Thoracic aorta (tissue), 2 donors: Measurements from ENCODE around the gene CRTC3. TPM values are rescaled to one million over a fixed set of nuclear protein-coding genes. Genes with fewer than 3 reads are reported as not detected.

ENCODE experiments used
- ATAC-seq: fragments of 150-250 bp; one replicate; pipeline ENCODE4 v1.8.0; 2017; ENCODE audit warnings: low read depth; ENCODE audit not compliant: insufficient number of reproducible peaks, low FRiP score
- DNase-seq: peaks from one replicate; pipeline ENCODE4 v3.0.0-alpha.2; 2020; ENCODE audit warnings: low spot score
- H3K27ac ChIP-seq, 2 donors: fragments of 200-600 bp; sonication (generic); 1 replicate in 1 of 2; 2 replicates in 1 of 2; pipeline ENCODE4 v1.5.1; 2016; ENCODE audit warnings: mild to moderate bottlenecking in 2 of 2, moderate library complexity in 2 of 2
- H3K27me3 ChIP-seq: fragments of 200-600 bp; sonication (generic); replicated peaks from 2 replicates; pipeline ENCODE4 v1.6.0; 2016; ENCODE audit warnings: mild to moderate bottlenecking; ENCODE audit not compliant: insufficient read depth
- H3K36me3 ChIP-seq: fragments of 200-600 bp; sonication (generic); one replicate; pipeline ENCODE4 v1.5.1; 2016
- H3K4me1 ChIP-seq, 2 donors: fragments of 200-600 bp; sonication (generic); 1 replicate in 1 of 2; 2 replicates in 1 of 2; pipeline versions ENCODE4 v1.5.1 to v1.6.0; 2016; ENCODE audit warnings: low read depth in 2 of 2, mild to moderate bottlenecking in 1 of 2; ENCODE audit not compliant: control insufficient read depth in 1 of 2
- H3K4me3 ChIP-seq: fragments of 200-600 bp; sonication (generic); 2 replicates; pipeline ENCODE4 v1.5.1; 2016; ENCODE audit warnings: mild to moderate bottlenecking
- H3K9me3 ChIP-seq: fragments of 200-600 bp; sonication (generic); 2 replicates; pipeline ENCODE4 v1.5.1; 2016
- total RNA-seq, 2 donors: library from RNA; depleted of rRNA; stranded (reverse); fragments of >200 nt; gene quantifications; one replicate each; pipeline versions ENCODE4 v1.1.0 to v1.2.3, GENCODE V29; 2016
- TF ChIP-seq, protein P1 (sequence below): fragments of 200-600 bp; sonication (generic); IDR thresholded peaks from one replicate; pipeline ENCODE4 v1.5.1; 2019; ENCODE audit warnings: antibody characterized with exemption

Gene CRTC3
- total RNA-seq, 2 donors from 2014 or later, result 73.2 to 89.8 TPM

DNA sequence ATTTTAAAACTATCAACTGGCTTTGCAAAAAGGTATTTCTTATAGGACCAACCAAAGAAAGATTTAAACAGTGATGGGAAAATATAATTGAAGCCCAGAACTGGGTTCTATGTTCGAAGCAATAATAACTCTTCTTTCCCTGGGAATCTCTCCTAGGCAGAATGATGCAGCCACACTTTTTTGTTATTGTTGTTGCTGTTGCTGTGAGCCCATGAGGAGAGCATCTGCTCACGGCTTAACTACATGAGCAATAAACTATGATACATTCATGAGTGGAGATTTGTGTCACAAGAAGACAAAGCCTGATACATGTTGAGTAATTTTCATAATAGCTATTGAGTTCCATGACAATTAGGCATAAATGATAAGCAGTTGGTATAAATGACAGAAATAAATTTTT, 80.5 kb downstream of the CRTC3 start:
- peak overlapping the region; percentile 65 to 82 for H3K27ac ChIP-seq
- ATAC-seq, result no peak

GRCh38 chr15:90611157-90611556, 81.4 kb downstream of the CRTC3 start:
- ATAC-seq (no peak), DNase-seq (no peak)
- Histone ChIP-seq H3K36me3 (peaks cover 3% of the 10 kb centered on the region), H3K4me1 (peaks cover 25 to 58% of the 10 kb centered on the region in 2 donors), H3K9me3 (no peaks in the 10 kb centered on the region), H3K4me3 (no peak overlapping the region), H3K27ac (peak overlapping the region; percentile 65 to 82), H3K27me3 (no peaks in the 10 kb centered on the region)
- TF ChIP-seq, protein P1, sequence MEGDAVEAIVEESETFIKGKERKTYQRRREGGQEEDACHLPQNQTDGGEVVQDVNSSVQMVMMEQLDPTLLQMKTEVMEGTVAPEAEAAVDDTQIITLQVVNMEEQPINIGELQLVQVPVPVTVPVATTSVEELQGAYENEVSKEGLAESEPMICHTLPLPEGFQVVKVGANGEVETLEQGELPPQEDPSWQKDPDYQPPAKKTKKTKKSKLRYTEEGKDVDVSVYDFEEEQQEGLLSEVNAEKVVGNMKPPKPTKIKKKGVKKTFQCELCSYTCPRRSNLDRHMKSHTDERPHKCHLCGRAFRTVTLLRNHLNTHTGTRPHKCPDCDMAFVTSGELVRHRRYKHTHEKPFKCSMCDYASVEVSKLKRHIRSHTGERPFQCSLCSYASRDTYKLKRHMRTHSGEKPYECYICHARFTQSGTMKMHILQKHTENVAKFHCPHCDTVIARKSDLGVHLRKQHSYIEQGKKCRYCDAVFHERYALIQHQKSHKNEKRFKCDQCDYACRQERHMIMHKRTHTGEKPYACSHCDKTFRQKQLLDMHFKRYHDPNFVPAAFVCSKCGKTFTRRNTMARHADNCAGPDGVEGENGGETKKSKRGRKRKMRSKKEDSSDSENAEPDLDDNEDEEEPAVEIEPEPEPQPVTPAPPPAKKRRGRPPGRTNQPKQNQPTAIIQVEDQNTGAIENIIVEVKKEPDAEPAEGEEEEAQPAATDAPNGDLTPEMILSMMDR, result no peak

More for the DNA sequence above, 80.5 kb downstream of the CRTC3 start:
- DNase-seq, result no peak
- H3K36me3 ChIP-seq, result no peaks in the 10 kb centered on the region
- peak overlapping the region; percentile 53 for H3K4me3 ChIP-seq
- peaks cover 25 to 58% of the 10 kb centered on the region in 2 donors for H3K4me1 ChIP-seq
- H3K9me3 ChIP-seq, result no peaks in the 10 kb centered on the region
- no peaks in the 10 kb centered on the region for H3K27me3 ChIP-seq
- TF ChIP-seq, protein P1, result no peak

- Histone ChIP-seq H3K27ac (no peak overlapping the region), H3K27me3 (no peaks in the 10 kb centered on the region), H3K4me3 (no peak overlapping the region), H3K36me3 (peaks cover 28% of the 10 kb centered on the region), H3K9me3 (no peaks in the 10 kb centered on the region), H3K4me1 (peaks cover 0 to 13% of the 10 kb centered on the region in 2 donors)
- TF ChIP-seq, protein P1, result no peak
- DNase-seq (no peak), ATAC-seq (no peak)
Measured at GRCh38 chr15:90617171-90617570, 87.4 kb downstream of the CRTC3 start.

DNA sequence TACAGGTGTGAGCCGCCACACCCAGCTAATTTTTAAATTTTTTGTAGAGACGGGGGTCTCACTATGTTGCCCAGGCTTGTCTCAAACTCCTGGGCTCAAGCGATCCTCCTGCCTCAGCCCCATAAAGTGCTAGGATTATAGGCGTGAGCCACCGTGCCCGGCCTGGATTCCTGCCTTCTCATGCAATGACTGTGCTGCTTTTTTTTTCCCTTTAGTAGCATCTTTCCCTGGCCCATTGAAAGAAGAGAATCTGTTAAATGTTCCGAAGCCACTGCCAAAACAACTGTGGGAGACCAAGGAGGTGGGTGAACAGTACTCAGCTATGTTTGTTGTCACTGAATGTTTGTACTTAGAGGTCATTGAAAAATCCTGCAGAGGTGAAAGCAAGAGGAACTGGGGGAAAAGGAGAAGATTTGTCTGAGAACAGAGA, 88.0 kb downstream of the CRTC3 start:
- H3K9me3 ChIP-seq, result no peaks in the 10 kb centered on the region

DNA sequence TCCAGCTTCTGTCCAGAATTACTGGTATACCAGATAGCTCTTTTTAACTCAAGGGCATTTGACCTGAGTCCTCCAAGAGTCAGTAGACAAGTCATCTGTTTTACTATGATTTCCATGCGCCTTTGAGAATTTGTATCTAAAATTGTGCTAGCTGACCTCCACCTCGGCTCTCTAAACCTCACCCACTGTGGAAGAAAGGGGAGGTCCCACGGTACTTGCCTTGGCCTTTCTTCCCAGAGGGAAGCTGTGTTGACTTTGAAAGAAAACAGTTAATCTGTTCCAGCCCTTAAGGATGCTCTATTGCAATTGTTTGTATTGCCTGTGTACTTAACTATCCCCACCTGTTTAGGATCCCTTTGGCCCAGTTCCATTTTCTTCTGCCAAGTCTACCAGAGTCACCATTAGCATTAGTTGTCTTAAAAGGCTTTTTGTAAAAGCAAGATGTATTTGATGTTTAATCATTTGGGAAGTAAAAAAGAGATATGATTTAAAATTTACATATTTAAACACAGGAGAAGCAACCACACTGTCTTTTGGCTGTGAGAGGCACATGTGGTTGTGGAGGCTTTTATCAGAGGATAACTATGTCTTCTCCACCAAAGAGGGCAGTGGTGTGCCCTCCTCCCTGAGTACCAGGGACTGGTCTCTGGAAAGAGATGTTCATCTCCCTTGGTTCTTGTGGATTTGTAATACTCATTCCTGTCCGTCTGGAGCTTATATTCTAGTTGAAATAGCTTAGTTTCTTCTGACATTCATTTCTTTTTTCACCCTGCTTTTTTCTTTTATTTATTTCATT, 88.8 kb downstream of the CRTC3 start:
- TF ChIP-seq, protein P1, result no peak
- DNase-seq, result no peak
- ATAC-seq, result no peak
- peaks cover 38% of the 10 kb centered on the region for H3K36me3 ChIP-seq
- no peaks in the 10 kb centered on the region for H3K9me3 ChIP-seq
- H3K4me1 ChIP-seq, result peaks cover 0 to 3% of the 10 kb centered on the region in 2 donors
- no peak overlapping the region for H3K4me3 ChIP-seq
- H3K27me3 ChIP-seq, result no peaks in the 10 kb centered on the region
- no peak overlapping the region for H3K27ac ChIP-seq

More for the DNA sequence above, 88.0 kb downstream of the CRTC3 start:
- ATAC-seq (no peak), DNase-seq (no peak)
- TF ChIP-seq, protein P1, result no peak
- peaks cover 0 to 8% of the 10 kb centered on the region in 2 donors for H3K4me1 ChIP-seq
- peaks cover 31% of the 10 kb centered on the region for H3K36me3 ChIP-seq
- no peak overlapping the region for H3K27ac ChIP-seq
- H3K4me3 ChIP-seq, result no peak overlapping the region
- no peaks in the 10 kb centered on the region for H3K27me3 ChIP-seq
